Measurements from ENCODE around the gene MIPOL1. TPM values are rescaled to one million over a fixed set of nuclear protein-coding genes. Genes with fewer than 3 reads are reported as not detected.
A peak's percentile ranks its signal among the peaks of the same experiment; 100 is the strongest.

MIPOL1 gene
- total and polyA plus RNA-seq, 2 of the 13 experiments (the other 11 are each of a cell fraction or from before 2014, with no cell fraction given): 8.6 to 34.2 TPM

GRCh38 chr14:37197421-37198272, at the start of gene MIPOL1 (continued):
- TF ChIP-seq ZNF646 (CRISPR knock-in tag; IDR thresholded peaks at IDR 0.05) (0 out of 2 replicates have a peak, but pooled peaks have one; percentile 56), CSRNP2 (CRISPR knock-in tag; conservative IDR thresholded peaks at IDR 0.05; ENCODE audit: low read depth) (no peak), ARID4A (CRISPR knock-in tag; IDR thresholded peaks at IDR 0.05; ENCODE audit: borderline replicate concordance) (peak; percentile 82; the same call in 1 of the 2 replicates), SPEN (CRISPR knock-in tag; IDR thresholded peaks at IDR 0.05; ENCODE audit: low read depth) (peak; percentile 97), SALL2 (CRISPR knock-in tag; IDR thresholded peaks at IDR 0.05) (peak; percentile 99), ZZZ3 (CRISPR knock-in tag; IDR thresholded peaks at IDR 0.05; ENCODE audit: borderline replicate concordance) (peak; percentile 31; the same call in 1 of the 2 replicates), ZNF124 (CRISPR knock-in tag; IDR thresholded peaks at IDR 0.05) (peak; percentile 81), CAMTA2 (CRISPR knock-in tag; IDR thresholded peaks at IDR 0.05; ENCODE audit: borderline replicate concordance) (no peak), ZSCAN22 (CRISPR knock-in tag; IDR thresholded peaks at IDR 0.05) (0 out of 2 replicates have a peak, but pooled peaks have one; percentile 69), KLF15 (CRISPR knock-in tag; IDR thresholded peaks at IDR 0.05; ENCODE audit: borderline replicate concordance) (peak; percentile 76; the same call in 1 of the 2 replicates), CENPX (CRISPR knock-in tag; IDR thresholded peaks at IDR 0.05) (no peak), ZNF354B (CRISPR knock-in tag; IDR thresholded peaks at IDR 0.05) (no peak), RELA (CRISPR knock-in tag; IDR thresholded peaks at IDR 0.05) (peak; percentile 87), ZNF530 (CRISPR knock-in tag; IDR thresholded peaks at IDR 0.05; ENCODE audit: low read depth) (peak; percentile 91; the same call in 1 of the 2 replicates), ZNF7 (CRISPR knock-in tag; IDR thresholded peaks at IDR 0.05) (no peak; the same call in 1 of the 2 replicates), ZNF737 (CRISPR knock-in tag; IDR thresholded peaks at IDR 0.05; ENCODE audit: borderline replicate concordance) (peak; percentile 91; the same call in 1 of the 2 replicates)
